H1 (cell line): ENCODE measurements around the gene CFAP100. TPM values are rescaled to one million over a fixed set of nuclear protein-coding genes. Genes with fewer than 3 reads are reported as not detected.

Experiments used
- CTCF ChIA-PET: fragments of 300-600 bp; sonication (Branson Sonifier 250); formaldehyde crosslinking; loops from one replicate; lab custom pipeline; 2021; ENCODE audit not compliant: partially characterized antibody; lab: Charles Lee
- POLR2A ChIA-PET: fragments of 300-600 bp; sonication (Branson Sonifier 250); formaldehyde crosslinking; loops from one replicate; lab custom pipeline; 2021; ENCODE audit warnings: inconsistent platforms; ENCODE audit not compliant: partially characterized antibody; lab: Charles Lee
- DNase-seq, 2 experiments: peaks; one replicate each; pipeline versions ENCODE4 v3.0.0 to v3.0.0-alpha.2; 2010 to 2022; ENCODE audit warnings: low spot score in 2 of 2, low read depth in 1 of 2, mixed read lengths in 1 of 2
- FAIRE-seq: peaks from 2 replicates; lab custom pipeline; 2011; peaks lifted over from hg19 to GRCh38; lab: Jason Lieb, UNC
- H2AFZ ChIP-seq: 2 replicates; pipeline ENCODE4 v1.8.1; 2012; ENCODE audit warnings: low read length, inconsistent platforms
- H2AK5ac ChIP-seq: 2 replicates; pipeline ENCODE4 v1.6.1; 2013; ENCODE audit warnings: low read depth, low read length
- H2BK120ac ChIP-seq: replicated peaks from 2 replicates; pipeline ENCODE3; 2013; ENCODE audit warnings: low read depth, low read length, inconsistent platforms
- H2BK12ac ChIP-seq: 2 replicates; pipeline ENCODE4 v1.6.1; 2013; ENCODE audit warnings: low read depth, low read length
- H2BK15ac ChIP-seq: 2 replicates; pipeline ENCODE4 v1.6.1; 2013; ENCODE audit warnings: low read length
- H2BK20ac ChIP-seq: 2 replicates; pipeline ENCODE4 v1.6.1; 2013; ENCODE audit warnings: low read length
- H2BK5ac ChIP-seq: 2 replicates; pipeline ENCODE4 v1.6.1; 2013; ENCODE audit warnings: low read depth, low read length
- H3K14ac ChIP-seq: 2 replicates; pipeline ENCODE4 v1.6.1; 2013; ENCODE audit warnings: inconsistent platforms; ENCODE audit not compliant: insufficient read length
- H3K18ac ChIP-seq: 2 replicates; pipeline ENCODE4 v1.6.1; 2013; ENCODE audit warnings: low read length; ENCODE audit errors: extremely low read depth
- H3K23ac ChIP-seq: 2 replicates; pipeline ENCODE4 v1.6.1; 2013; ENCODE audit warnings: inconsistent platforms; ENCODE audit not compliant: insufficient read length
- H3K23me2 ChIP-seq: 2 replicates; pipeline ENCODE4 v1.6.1; 2013; ENCODE audit warnings: low read depth, low read length
- H3K27ac ChIP-seq: 2 replicates; pipeline ENCODE4 v1.6.1; 2011; ENCODE audit warnings: low read depth, low read length, inconsistent platforms
- H3K27me3 ChIP-seq, 4 experiments: replicated peaks in 1 of 4; 1 replicate in 1 of 4; 2 replicates in 3 of 4; pipeline versions ENCODE4 v1.6.1 to v1.8.1; 2011 to 2013; ENCODE audit warnings: low read length in 3 of 4, mild to moderate bottlenecking in 3 of 4, inconsistent platforms in 2 of 4, mixed read lengths in 2 of 4, moderate library complexity in 1 of 4; ENCODE audit not compliant: control insufficient read depth in 3 of 4, insufficient read depth in 3 of 4; ENCODE audit errors: extremely low read depth in 1 of 4
- H3K36me3 ChIP-seq, 4 experiments: 2 replicates each; pipeline versions ENCODE4 v1.6.1 to v1.8.1; 2011 to 2013; ENCODE audit warnings: mild to moderate bottlenecking in 4 of 4, low read length in 3 of 4, moderate library complexity in 2 of 4, control low read depth in 1 of 4, inconsistent platforms in 1 of 4; ENCODE audit not compliant: insufficient read depth in 4 of 4, control insufficient read depth in 2 of 4
- H3K4ac ChIP-seq: replicated peaks from 2 replicates; pipeline ENCODE3; 2013; ENCODE audit warnings: low read length, low read depth, mixed read lengths, inconsistent platforms; ENCODE audit not compliant: insufficient read length
- H3K4me1 ChIP-seq, 4 experiments: replicated peaks in 1 of 4; 1 replicate in 1 of 4; 2 replicates in 3 of 4; pipeline versions ENCODE4 v1.6.1 to v1.8.1; 2011 to 2013; ENCODE audit warnings: low read length in 3 of 4, inconsistent platforms in 2 of 4, mixed read lengths in 1 of 4; ENCODE audit not compliant: insufficient read depth in 4 of 4, control insufficient read depth in 3 of 4
- H3K4me2 ChIP-seq, 2 experiments: 2 replicates each; pipeline versions ENCODE4 v1.6.1 to v1.8.1; 2011 to 2013; ENCODE audit warnings: low read depth in 2 of 2, low read length in 2 of 2, control low read depth in 1 of 2, inconsistent platforms in 1 of 2, mild to moderate bottlenecking in 1 of 2; ENCODE audit not compliant: insufficient read depth in 1 of 2
- H3K4me3 ChIP-seq, 4 experiments: fragments of 200-600, 300-600 bp in 1 of 4; sonication (generic), shearing (Covaris generic), sonication (Bioruptor Twin) in 1 of 4; 2 replicates each; pipeline versions ENCODE4 v1.5.1 to v1.8.1; 2011 to 2016; ENCODE audit warnings: low read length in 4 of 4, low read depth in 3 of 4, control low read depth in 2 of 4, inconsistent platforms in 2 of 4, mild to moderate bottlenecking in 2 of 4, mixed read lengths in 1 of 4, moderate library complexity in 1 of 4; ENCODE audit not compliant: insufficient read depth in 2 of 4; ENCODE audit errors: extremely low read depth in 1 of 4
- H3K56ac ChIP-seq: replicated peaks from 2 replicates; pipeline ENCODE3; 2013; ENCODE audit warnings: low read depth, mild to moderate bottlenecking, mixed read lengths, low read length, inconsistent platforms; ENCODE audit not compliant: insufficient read length
- H3K79me1 ChIP-seq: 2 replicates; pipeline ENCODE4 v1.6.1; 2013; ENCODE audit warnings: low read depth, low read length, control low read depth
- H3K79me2 ChIP-seq, 2 experiments: 2 replicates each; pipeline versions ENCODE4 v1.6.1 to v1.8.1; 2012 to 2013; ENCODE audit warnings: low read length in 2 of 2, mild to moderate bottlenecking in 2 of 2, inconsistent platforms in 1 of 2; ENCODE audit not compliant: insufficient read depth in 2 of 2, control insufficient read depth in 1 of 2
- H3K9ac ChIP-seq, 4 experiments: replicated peaks in 1 of 4; 1 replicate in 1 of 4; 2 replicates in 3 of 4; pipeline versions ENCODE4 v1.6.1 to v1.8.1; 2011 to 2013; ENCODE audit warnings: low read depth in 3 of 4, low read length in 3 of 4, control low read depth in 2 of 4, mild to moderate bottlenecking in 2 of 4, moderate library complexity in 2 of 4, inconsistent platforms in 1 of 4; ENCODE audit errors: extremely low read depth in 1 of 4
- H3K9me3 ChIP-seq, 2 experiments: 2 replicates each; pipeline versions ENCODE4 v1.6.1 to v1.8.1; 2012 to 2013; ENCODE audit warnings: mild to moderate bottlenecking in 2 of 2, moderate library complexity in 2 of 2, control low read depth in 1 of 2, inconsistent platforms in 1 of 2, low read depth in 1 of 2, low read length in 1 of 2, mixed read lengths in 1 of 2; ENCODE audit not compliant: insufficient read depth in 2 of 2
- H4K20me1 ChIP-seq, 2 experiments: replicated peaks in 1 of 2; 2 replicates each; pipeline versions ENCODE3 to v1.8.1; 2011 to 2013; ENCODE audit warnings: inconsistent platforms in 2 of 2, low read length in 2 of 2, mild to moderate bottlenecking in 1 of 2; ENCODE audit not compliant: insufficient read depth in 2 of 2, control insufficient read depth in 1 of 2
- H4K5ac ChIP-seq: 2 replicates; pipeline ENCODE4 v1.6.1; 2013; ENCODE audit warnings: low read length, low read depth, mixed read lengths, inconsistent platforms; ENCODE audit not compliant: insufficient read length
- H4K8ac ChIP-seq: 2 replicates; pipeline ENCODE4 v1.8.0; 2013; ENCODE audit warnings: mild to moderate bottlenecking, moderate library complexity, low read length, inconsistent platforms; ENCODE audit not compliant: insufficient read depth; ENCODE audit errors: extremely low read depth
- H4K91ac ChIP-seq: replicated peaks from 2 replicates; pipeline ENCODE3; 2013; ENCODE audit warnings: low read length, mixed read lengths, inconsistent platforms; ENCODE audit not compliant: insufficient read length
- CREB1 ChIP-seq: IDR thresholded peaks from 2 replicates; pipeline ENCODE4 v1.6.1; 2012; ENCODE audit warnings: inconsistent platforms
- FOSL1 ChIP-seq: IDR thresholded peaks from 2 replicates; pipeline ENCODE4 v1.6.1; 2011; ENCODE audit warnings: mild to moderate bottlenecking, low read depth, low read length, moderate library complexity; ENCODE audit not compliant: insufficient read depth
- GTF2F1 ChIP-seq: IDR thresholded peaks from 2 replicates; pipeline ENCODE4 v1.6.1; 2012; ENCODE audit warnings: low read depth, low read length, improper control_type of control experiment, borderline replicate concordance
- RXRA ChIP-seq: IDR thresholded peaks from 2 replicates; pipeline ENCODE4 v1.6.1; 2011; ENCODE audit warnings: low read depth, mild to moderate bottlenecking, low read length, moderate library complexity; ENCODE audit not compliant: insufficient read depth
- SIN3A ChIP-seq, 2 experiments: IDR thresholded peaks in 1 of 2; conservative IDR thresholded peaks in 1 of 2; 2 replicates each; pipeline ENCODE4 v1.6.1; 2011 to 2012; ENCODE audit warnings: low read length in 2 of 2, improper control_type of control experiment in 1 of 2, low read depth in 1 of 2, mild to moderate bottlenecking in 1 of 2
- YY1 ChIP-seq: IDR thresholded peaks from 2 replicates; pipeline ENCODE4 v1.6.1; 2011; ENCODE audit warnings: low read depth, mild to moderate bottlenecking, low read length
- WGBS, 2 experiments: shearing (Covaris generic) in 1 of 2; methylation state at CpG; one replicate each; pipeline versions ENCODE4 v1.1.6 to v1.1.7; 2013 to 2015; ENCODE audit warnings: low lambda C conversion rate in 2 of 2, mixed read lengths in 2 of 2, inconsistent platforms in 1 of 2, low coverage in 1 of 2, missing lambda C conversion rate in 1 of 2; ENCODE audit not compliant: insufficient replicate concordance in 2 of 2, insufficient coverage in 1 of 2, insufficient read length in 1 of 2; ENCODE audit errors: extremely low coverage in 1 of 2, missing lambda C conversion rate in 1 of 2; 5-methylcytosine and 5-hydroxymethylcytosine counted together
- polyA plus RNA-seq, 7 experiments: library from polyadenylated mRNA; depleted of rRNA in 3 of 7; stranded (reverse) in 5 of 7; unstranded in 2 of 7; fragments of >200 nt in 5 of 7; fragments of 200-250 nt in 2 of 7; gene quantifications; 1 replicate in 5 of 7; 2 replicates in 1 of 7; 4 replicates in 1 of 7; pipeline versions ENCODE4 v1.2.1 to v1.2.3, GENCODE V29; 2011 to 2013; ENCODE audit warnings: missing spikeins in 2 of 7, mixed read lengths in 2 of 7
- total RNA-seq: library from RNA; stranded (reverse); fragmentation: NEBNext Ultra II Directional; extraction: Animal tissue kit (Norgen Biotek cat#: 25700); gene quantifications from 2 replicates; pipeline ENCODE4 v1.2.1, GENCODE V29; 2021

Gene CFAP100
- total and polyA plus RNA-seq, 2 of the 8 experiments (the other 6 are each of a cell fraction or from before 2014, with no cell fraction given), result 0.17 TPM; not detected in 1

DNA sequence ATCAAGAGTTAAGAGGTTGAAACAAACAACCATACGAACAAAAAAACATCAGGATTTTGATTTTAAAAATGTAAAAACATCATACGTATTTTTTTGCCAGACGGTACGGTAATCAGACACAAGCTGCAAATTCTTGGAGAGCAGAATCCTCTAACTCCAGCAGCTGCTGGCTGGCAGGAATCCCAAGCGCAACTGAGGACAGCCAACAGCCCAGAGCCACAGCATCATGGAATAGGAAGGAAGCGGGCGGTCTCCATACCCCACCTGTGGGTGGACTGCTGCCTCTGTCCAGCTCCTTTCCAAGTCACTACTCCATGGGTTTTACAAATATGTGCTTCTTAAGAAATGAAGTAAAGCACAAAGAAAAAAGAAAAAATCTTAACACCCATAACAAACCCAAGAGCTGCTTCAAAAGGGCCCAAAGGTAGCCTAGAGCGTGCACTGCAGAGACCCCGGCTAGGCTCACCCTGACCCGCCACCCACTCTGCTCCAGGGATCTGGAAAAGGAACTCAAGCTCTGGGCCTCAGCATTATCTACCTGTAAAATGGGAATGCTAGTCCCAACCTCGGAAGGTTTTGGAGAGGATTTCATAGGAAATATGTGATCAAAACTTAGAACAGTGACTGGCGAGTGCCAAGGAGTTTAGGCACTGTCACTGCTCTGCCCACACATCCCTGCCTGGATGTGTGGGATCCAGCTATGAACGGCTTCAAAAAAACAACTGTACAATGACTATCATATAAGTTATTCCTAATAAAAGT, 47.6 kb downstream of the CFAP100 start:
- TF ChIP-seq YY1 (no peak), FOSL1 (no peak), GTF2F1 (no peak), CREB1 (no peak), RXRA (no peak), SIN3A (conservative IDR thresholded peaks at IDR 0.05 in 1 of 2, IDR thresholded peaks at IDR 0.05 in 1 of 2; ENCODE audit: low read depth in 1 of 2, low read length in 2 of 2) (no peak)
- 91% methylated on average over 11 of the region's 13 CpGs; no CpG with 5 or more reads in 1 of the 2 experiments for WGBS, 2 experiments
- no peak overlapping the region for H3K14ac ChIP-seq
- no peaks in the 10 kb centered on the region; a peak in 1 of 4 replicates for H3K79me2 ChIP-seq
- H3K79me1 ChIP-seq, result peaks cover 3% of the 10 kb centered on the region; the same call in 1 of the 2 replicates
- H3K23ac ChIP-seq, result no peak overlapping the region
- POLR2A ChIA-PET, result interaction anchor here (1.0 to 1.6 kb wide), 3 partner anchors 12 to 30 kb away, joined by 4 to 7 read pairs (median 4); no protein-coding TSS in a partner anchor
- 0 out of 2 replicates have a peak, but pooled peaks cover 2% of the 10 kb centered on the region for H3K23me2 ChIP-seq
- peaks cover 0 to 10% (median 5%) of the 10 kb centered on the region in 4 experiments; a peak in 4 of 7 replicates for H3K4me1 ChIP-seq
- H3K56ac ChIP-seq, result no peak overlapping the region
- H2BK5ac ChIP-seq, result no peak overlapping the region
- H2BK12ac ChIP-seq, result no peak overlapping the region
- no peak overlapping the region for H2BK20ac ChIP-seq
- H4K20me1 ChIP-seq, result peaks cover 4 to 6% of the 10 kb centered on the region in 2 experiments
- H3K4ac ChIP-seq, result no peak overlapping the region
- H3K18ac ChIP-seq, result no peak overlapping the region
- H3K4me3 ChIP-seq, result no peak overlapping the region
- no peak overlapping the region for H2AFZ ChIP-seq
- FAIRE-seq, result no peak
- no peak overlapping the region for H3K4me2 ChIP-seq
- H2BK15ac ChIP-seq, result no peak overlapping the region
- no peak overlapping the region for H2BK120ac ChIP-seq
- H3K9ac ChIP-seq, result no peak overlapping the region
- DNase-seq, result no peak
- no peak overlapping the region for H3K27ac ChIP-seq
- H4K91ac ChIP-seq, result no peak overlapping the region
- no peaks in the 10 kb centered on the region for H3K9me3 ChIP-seq
- H3K36me3 ChIP-seq, result peaks cover 0 to 4% (median 0%) of the 10 kb centered on the region in 4 experiments; a peak in 2 of 8 replicates
- no peak overlapping the region for H2AK5ac ChIP-seq
- CTCF ChIA-PET, result interaction anchor here (0.5 to 2.7 kb wide), 9 partner anchors 9 to 94 kb away, joined by 3 to 8 read pairs (median 4); no protein-coding TSS in a partner anchor
- no peaks in the 10 kb centered on the region for H3K27me3 ChIP-seq
- H4K5ac ChIP-seq, result no peak overlapping the region
- H4K8ac ChIP-seq, result no peak overlapping the region
